MCF 10A (cell line): ENCODE results near the gene SETBP1. TPM values are rescaled to one million over a fixed set of nuclear protein-coding genes. Genes with fewer than 3 reads are reported as not detected.

ENCODE experiments used
- BruUV-seq: library from RNA; stranded (reverse); fragments of 400-500 nt; replicated peaks from 2 replicates; lab custom pipeline; 2021; lab: Mats Ljungman, UMichigan
- CTCF ChIA-PET: fragments of 300-600 bp; sonication (Branson Sonifier 250); formaldehyde crosslinking; extraction: SDS; loops from one replicate; lab custom pipeline; 2021; ENCODE audit warnings: antibody characterized with exemption, inconsistent platforms; lab: Yijun Ruan, JAX
- POLR2A ChIA-PET: fragments of 300-600, 350-650 bp; sonication (Branson Sonifier 250); formaldehyde crosslinking; extraction: SDS; loops from one replicate; lab custom pipeline; 2020; ENCODE audit warnings: antibody characterized with exemption, inconsistent platforms; lab: Yijun Ruan, JAX
- DNase-seq: peaks from one replicate; pipeline ENCODE4 v3.0.0-alpha.2; 2018; ENCODE audit not compliant: unreplicated experiment
- H3K27ac Mint-ChIP-seq: one replicate; pipeline ENCODE4 v1.8.0; 2022; ENCODE audit warnings: mild to moderate bottlenecking, low read depth, mixed read lengths; ENCODE audit not compliant: unreplicated experiment
- H3K27me3 Mint-ChIP-seq: one replicate; pipeline ENCODE4 v1.8.0; 2022; ENCODE audit warnings: mixed read lengths; ENCODE audit not compliant: insufficient read depth, unreplicated experiment
- H3K36me3 Mint-ChIP-seq: one replicate; pipeline ENCODE4 v1.8.0; 2022; ENCODE audit warnings: mild to moderate bottlenecking, moderate library complexity, mixed read lengths; ENCODE audit not compliant: insufficient read depth, unreplicated experiment
- H3K4me1 Mint-ChIP-seq: one replicate; pipeline ENCODE4 v1.8.0; 2022; ENCODE audit warnings: mixed read lengths; ENCODE audit not compliant: insufficient read depth, unreplicated experiment
- H3K4me3 Mint-ChIP-seq: one replicate; pipeline ENCODE4 v1.8.0; 2022; ENCODE audit warnings: mild to moderate bottlenecking, moderate library complexity, mixed read lengths; ENCODE audit not compliant: unreplicated experiment
- H3K9me3 Mint-ChIP-seq: one replicate; pipeline ENCODE4 v1.8.0; 2022; ENCODE audit warnings: mixed read lengths; ENCODE audit not compliant: unreplicated experiment
- intact Hi-C: fragments of 100-400 bp; cut with micrococcal nuclease; formaldehyde crosslinking; loops from 2 replicates; pipeline ENCODE4 v1.14.1; 2022
- total RNA-seq: library from RNA; stranded (reverse); gene quantifications from 2 replicates; pipeline ENCODE4 v1.2.3, GENCODE V29; 2022
- TF ChIP-seq, protein P1 (sequence below): fragments of 200-600 bp; IDR thresholded peaks from one replicate; pipeline ENCODE4 v1.8.0; 2022; ENCODE audit warnings: antibody characterized with exemption, mild to moderate bottlenecking; ENCODE audit not compliant: unreplicated experiment

The SETBP1 gene
- total RNA-seq, 1 experiment from 2014 or later: 4.8 TPM

DNA sequence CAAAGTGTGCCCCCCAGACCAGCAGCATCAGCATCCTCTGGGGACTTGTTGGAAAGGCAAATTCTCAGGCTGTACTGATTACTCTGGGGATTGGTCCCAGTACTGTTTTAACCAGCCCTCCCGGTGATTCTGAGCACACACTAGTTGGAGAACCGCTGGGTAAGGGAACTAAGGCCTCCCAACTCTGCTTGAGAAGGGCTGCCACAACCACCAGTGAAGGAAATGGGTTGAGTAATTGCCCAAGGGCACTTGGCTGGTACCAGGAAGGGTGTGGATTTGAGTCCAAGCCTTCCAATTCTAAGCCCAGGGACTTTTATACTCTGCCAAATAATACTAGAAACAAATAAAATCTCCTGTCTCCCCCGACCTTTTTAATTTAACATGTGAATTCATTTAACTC, 219.9 kb downstream of the SETBP1 start:
- BruUV-seq: no TSS peak
- no peak overlapping the region for H3K4me3 Mint-ChIP-seq
- intact Hi-C loops: loop anchor here (1.0 to 5.0 kb wide), 2 partner anchors 312 to 482 kb away; no protein-coding TSS in a partner anchor
- H3K4me1 Mint-ChIP-seq: peaks cover 15% of the 10 kb centered on the region
- H3K27me3 Mint-ChIP-seq: no peaks in the 10 kb centered on the region
- TF ChIP-seq, protein P1, sequence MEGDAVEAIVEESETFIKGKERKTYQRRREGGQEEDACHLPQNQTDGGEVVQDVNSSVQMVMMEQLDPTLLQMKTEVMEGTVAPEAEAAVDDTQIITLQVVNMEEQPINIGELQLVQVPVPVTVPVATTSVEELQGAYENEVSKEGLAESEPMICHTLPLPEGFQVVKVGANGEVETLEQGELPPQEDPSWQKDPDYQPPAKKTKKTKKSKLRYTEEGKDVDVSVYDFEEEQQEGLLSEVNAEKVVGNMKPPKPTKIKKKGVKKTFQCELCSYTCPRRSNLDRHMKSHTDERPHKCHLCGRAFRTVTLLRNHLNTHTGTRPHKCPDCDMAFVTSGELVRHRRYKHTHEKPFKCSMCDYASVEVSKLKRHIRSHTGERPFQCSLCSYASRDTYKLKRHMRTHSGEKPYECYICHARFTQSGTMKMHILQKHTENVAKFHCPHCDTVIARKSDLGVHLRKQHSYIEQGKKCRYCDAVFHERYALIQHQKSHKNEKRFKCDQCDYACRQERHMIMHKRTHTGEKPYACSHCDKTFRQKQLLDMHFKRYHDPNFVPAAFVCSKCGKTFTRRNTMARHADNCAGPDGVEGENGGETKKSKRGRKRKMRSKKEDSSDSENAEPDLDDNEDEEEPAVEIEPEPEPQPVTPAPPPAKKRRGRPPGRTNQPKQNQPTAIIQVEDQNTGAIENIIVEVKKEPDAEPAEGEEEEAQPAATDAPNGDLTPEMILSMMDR: no peak
- CTCF ChIA-PET: interaction anchor here (0.6 to 2.7 kb wide), 14 partner anchors 9 to 1250 kb away, joined by 3 to 11 read pairs (median 4); no protein-coding TSS in a partner anchor
- peak; percentile 78 for DNase-seq
- H3K27ac Mint-ChIP-seq: no peak overlapping the region
- H3K9me3 Mint-ChIP-seq: no peaks in the 10 kb centered on the region
- no peaks in the 10 kb centered on the region for H3K36me3 Mint-ChIP-seq
- POLR2A ChIA-PET: no interaction called here

DNA sequence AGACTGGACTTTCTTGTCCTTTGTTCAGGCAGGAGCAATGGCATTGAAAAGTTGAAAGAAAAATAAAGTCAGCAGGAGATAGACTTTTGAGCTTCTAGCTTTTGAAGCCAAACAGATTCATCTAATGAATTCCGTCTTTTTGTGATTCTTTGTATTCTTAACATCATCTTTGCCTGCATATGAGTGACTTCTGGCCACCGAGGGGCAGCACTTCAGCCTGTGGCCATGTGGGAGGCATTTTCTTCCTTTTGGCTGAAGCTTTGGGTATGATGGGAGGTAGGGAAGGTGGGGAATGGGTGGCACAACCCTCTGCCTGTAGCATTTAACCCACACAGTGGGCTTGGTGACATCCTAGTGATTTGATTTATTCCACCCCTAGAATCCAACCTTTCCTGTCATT, 220.6 kb downstream of the SETBP1 start:
- Mint-ChIP-seq H3K27ac (no peak overlapping the region), H3K27me3 (no peaks in the 10 kb centered on the region), H3K9me3 (no peaks in the 10 kb centered on the region), H3K4me3 (no peak overlapping the region), H3K36me3 (no peaks in the 10 kb centered on the region), H3K4me1 (peaks cover 15% of the 10 kb centered on the region)
- BruUV-seq: no TSS peak
- CTCF ChIA-PET: interaction anchor here (0.6 to 2.7 kb wide), 14 partner anchors 9 to 1251 kb away, joined by 3 to 11 read pairs (median 4); no protein-coding TSS in a partner anchor
- TF ChIP-seq, protein P1: peak; percentile 10
- POLR2A ChIA-PET: no interaction called here
- intact Hi-C loops: loop anchor here (1.0 to 5.0 kb wide), 2 partner anchors 311 to 481 kb away; no protein-coding TSS in a partner anchor
- peak; percentile 32 for DNase-seq

DNA sequence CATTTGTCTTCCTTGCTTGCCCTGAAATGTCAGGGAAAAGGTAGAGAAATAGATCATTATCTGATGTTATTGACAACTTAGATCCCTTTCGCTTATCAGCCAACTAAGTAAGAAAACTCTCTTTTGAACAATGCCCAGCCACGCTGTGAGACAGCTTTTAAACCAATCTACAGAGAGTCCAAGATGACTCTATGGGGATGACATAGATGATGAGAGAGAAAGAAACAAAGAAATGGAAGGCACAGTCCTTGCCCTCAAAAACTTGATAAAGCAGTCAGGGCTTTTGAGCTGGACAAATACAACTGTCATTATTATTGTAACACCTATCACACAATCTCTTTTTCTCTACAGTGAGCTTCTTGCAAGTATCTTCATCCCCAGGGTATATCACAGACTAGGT, 222.6 kb downstream of the SETBP1 start:
- ChIA-PET POLR2A (interaction anchor here (0.7 kb wide), 1 partner anchor 690 kb away, joined by 3 read pairs; no protein-coding TSS in a partner anchor), CTCF (interaction anchor here (0.5 to 2.0 kb wide), 3 partner anchors 298 to 1086 kb away, joined by 3 to 7 read pairs (median 3); no protein-coding TSS in a partner anchor)
- no peaks in the 10 kb centered on the region for H3K9me3 Mint-ChIP-seq
- peaks cover 15% of the 10 kb centered on the region for H3K4me1 Mint-ChIP-seq
- intact Hi-C loops: loop anchor here (5.0 kb wide), 1 partner anchor 479 kb away; no protein-coding TSS in a partner anchor
- DNase-seq: no peak
- H3K27ac Mint-ChIP-seq: no peak overlapping the region
- no peak overlapping the region for H3K4me3 Mint-ChIP-seq
- TF ChIP-seq, protein P1: no peak
- no peaks in the 10 kb centered on the region for H3K27me3 Mint-ChIP-seq
- BruUV-seq: no TSS peak
- no peaks in the 10 kb centered on the region for H3K36me3 Mint-ChIP-seq

DNA sequence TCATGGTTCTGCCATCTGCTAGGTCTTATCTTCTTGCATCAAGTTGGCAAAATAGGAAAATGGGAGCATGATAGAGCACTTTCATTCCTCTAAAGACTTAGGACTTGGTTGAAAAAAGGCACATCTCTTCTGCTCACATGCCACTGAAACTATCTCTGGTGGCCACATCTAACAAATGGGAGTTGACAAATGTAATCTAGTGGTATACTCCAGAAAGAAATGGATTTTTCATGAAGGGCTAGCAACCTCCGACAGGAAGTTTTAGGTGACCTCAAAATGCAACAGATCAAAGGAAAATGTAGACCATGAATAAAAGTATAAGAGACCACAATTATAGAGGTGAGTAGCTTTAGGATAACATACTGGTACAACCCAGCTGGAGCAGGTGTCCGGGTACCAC, 224.1 kb downstream of the SETBP1 start:
- Mint-ChIP-seq H3K9me3 (no peaks in the 10 kb centered on the region), H3K4me1 (peaks cover 15% of the 10 kb centered on the region), H3K27ac (no peak overlapping the region), H3K36me3 (no peaks in the 10 kb centered on the region), H3K27me3 (no peaks in the 10 kb centered on the region), H3K4me3 (no peak overlapping the region)
- ChIA-PET CTCF (interaction anchor here (0.7 to 2.5 kb wide), 3 partner anchors 101 to 481 kb away, joined by 4 to 8 read pairs (median 5); no protein-coding TSS in a partner anchor), POLR2A (no interaction called here)
- intact Hi-C loops: loop anchor here (5.0 kb wide), 1 partner anchor 478 kb away; no protein-coding TSS in a partner anchor
- DNase-seq: no peak
- BruUV-seq: no TSS peak
- TF ChIP-seq, protein P1: no peak
